Omental fat pad (tissue), 4 donors: ENCODE data around the gene INTS1. TPM values are rescaled to one million over a fixed set of nuclear protein-coding genes. Genes with fewer than 3 reads are reported as not detected.

Experiments
- ATAC-seq: fragments of 150-250 bp; one replicate; pipeline ENCODE4 v1.9.1; 2016; ENCODE audit warnings: mild to moderate bottlenecking, moderate library complexity; ENCODE audit not compliant: low FRiP score
- DNase-seq: peaks from one replicate; pipeline ENCODE4 v3.0.0-alpha.2; 2019; ENCODE audit warnings: low spot score
- total RNA-seq, 4 donors: library from RNA; depleted of rRNA; stranded (reverse); fragments of >200 nt; gene quantifications; one replicate each; pipeline ENCODE4 v1.1.0, GENCODE V29; 2016
- TF ChIP-seq, protein P1 (sequence below), 3 donors: fragments of 450-650 bp; IDR thresholded peaks; one replicate each; pipeline ENCODE4 v1.5.1; 2016 to 2017; ENCODE audit warnings: antibody characterized with exemption in 3 of 3, mild to moderate bottlenecking in 3 of 3, moderate library complexity in 2 of 3

INTS1 gene
- total RNA-seq, 4 donors from 2014 or later, result 22.4 to 39.4 (median 32.0) TPM

DNA sequence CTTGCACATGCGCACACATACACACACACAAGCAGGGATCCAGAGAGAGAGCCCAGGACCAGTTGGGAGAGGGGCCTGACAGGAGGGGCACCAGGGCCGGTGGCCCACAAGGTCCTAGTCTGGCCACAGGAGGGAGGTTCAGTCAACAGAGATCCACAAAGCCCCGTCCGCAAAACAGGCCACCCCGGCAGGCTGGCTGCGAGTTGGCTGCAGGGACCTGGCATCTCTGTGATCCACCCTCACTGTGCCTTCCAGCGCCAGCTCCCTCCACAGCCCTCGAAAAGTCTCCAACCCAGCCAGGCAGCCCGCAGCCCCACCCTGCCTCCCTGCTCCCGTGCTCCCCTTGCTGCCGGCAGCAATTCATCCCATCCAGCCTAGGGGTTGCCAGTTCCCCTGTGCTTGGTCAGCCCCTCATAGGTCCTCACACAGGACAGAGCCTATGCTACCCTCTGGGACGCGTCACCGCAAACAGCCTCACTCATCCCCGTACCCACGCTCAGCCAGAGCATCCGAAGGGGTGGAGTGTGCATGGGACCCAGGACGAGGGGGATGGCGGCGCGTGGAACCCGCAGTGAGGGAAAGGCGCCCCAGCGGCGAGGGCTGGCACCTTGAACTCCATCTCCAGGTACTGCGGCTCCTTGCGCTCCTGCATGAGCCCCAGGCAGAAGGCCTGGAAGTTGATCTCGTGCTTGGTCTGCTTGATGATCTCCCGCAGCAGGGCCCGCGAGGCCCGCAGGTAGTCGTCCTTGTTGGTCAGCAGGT is 7.5 kb downstream of the INTS1 start:
- ATAC-seq (no peak), DNase-seq (no peak)
- TF ChIP-seq, protein P1, sequence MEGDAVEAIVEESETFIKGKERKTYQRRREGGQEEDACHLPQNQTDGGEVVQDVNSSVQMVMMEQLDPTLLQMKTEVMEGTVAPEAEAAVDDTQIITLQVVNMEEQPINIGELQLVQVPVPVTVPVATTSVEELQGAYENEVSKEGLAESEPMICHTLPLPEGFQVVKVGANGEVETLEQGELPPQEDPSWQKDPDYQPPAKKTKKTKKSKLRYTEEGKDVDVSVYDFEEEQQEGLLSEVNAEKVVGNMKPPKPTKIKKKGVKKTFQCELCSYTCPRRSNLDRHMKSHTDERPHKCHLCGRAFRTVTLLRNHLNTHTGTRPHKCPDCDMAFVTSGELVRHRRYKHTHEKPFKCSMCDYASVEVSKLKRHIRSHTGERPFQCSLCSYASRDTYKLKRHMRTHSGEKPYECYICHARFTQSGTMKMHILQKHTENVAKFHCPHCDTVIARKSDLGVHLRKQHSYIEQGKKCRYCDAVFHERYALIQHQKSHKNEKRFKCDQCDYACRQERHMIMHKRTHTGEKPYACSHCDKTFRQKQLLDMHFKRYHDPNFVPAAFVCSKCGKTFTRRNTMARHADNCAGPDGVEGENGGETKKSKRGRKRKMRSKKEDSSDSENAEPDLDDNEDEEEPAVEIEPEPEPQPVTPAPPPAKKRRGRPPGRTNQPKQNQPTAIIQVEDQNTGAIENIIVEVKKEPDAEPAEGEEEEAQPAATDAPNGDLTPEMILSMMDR (IDR thresholded peaks at IDR 0.05), result no peak

DNA sequence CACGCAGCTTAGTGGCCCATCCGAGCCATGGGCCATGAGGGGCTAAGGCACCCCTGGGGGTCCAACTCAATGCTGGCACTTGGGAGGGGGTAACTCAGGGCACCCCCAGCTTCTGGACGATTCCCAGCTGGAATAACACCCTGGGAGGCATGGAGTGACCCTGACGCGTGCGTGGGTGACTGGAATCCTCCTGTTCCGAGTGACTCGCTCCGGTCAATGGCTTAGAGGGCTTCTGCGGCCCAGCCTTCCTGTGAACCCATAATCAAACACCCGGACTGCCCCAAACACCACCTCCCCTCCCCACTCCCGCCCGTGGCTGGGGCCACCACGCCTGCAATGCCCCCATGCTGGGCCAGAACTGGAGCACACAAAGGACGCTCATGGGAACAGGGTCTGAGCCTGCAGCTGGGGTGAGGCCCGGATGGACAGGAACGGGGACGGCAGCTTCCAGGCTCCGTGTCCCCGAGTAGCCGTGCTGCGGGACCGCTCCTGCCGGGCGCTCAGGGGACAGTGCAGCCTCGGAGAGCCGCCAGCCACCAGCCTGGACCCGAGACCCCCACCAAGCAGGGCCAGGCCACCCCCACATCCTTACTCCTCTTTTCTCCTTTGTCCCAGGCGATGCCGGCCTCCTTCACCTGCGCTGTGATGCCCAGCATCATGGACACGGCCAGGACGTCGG is 8.5 kb downstream of the INTS1 start:
- DNase-seq, result no peak
- ATAC-seq, result no peak
- TF ChIP-seq, protein P1 (IDR thresholded peaks at IDR 0.05), result no peak

DNA sequence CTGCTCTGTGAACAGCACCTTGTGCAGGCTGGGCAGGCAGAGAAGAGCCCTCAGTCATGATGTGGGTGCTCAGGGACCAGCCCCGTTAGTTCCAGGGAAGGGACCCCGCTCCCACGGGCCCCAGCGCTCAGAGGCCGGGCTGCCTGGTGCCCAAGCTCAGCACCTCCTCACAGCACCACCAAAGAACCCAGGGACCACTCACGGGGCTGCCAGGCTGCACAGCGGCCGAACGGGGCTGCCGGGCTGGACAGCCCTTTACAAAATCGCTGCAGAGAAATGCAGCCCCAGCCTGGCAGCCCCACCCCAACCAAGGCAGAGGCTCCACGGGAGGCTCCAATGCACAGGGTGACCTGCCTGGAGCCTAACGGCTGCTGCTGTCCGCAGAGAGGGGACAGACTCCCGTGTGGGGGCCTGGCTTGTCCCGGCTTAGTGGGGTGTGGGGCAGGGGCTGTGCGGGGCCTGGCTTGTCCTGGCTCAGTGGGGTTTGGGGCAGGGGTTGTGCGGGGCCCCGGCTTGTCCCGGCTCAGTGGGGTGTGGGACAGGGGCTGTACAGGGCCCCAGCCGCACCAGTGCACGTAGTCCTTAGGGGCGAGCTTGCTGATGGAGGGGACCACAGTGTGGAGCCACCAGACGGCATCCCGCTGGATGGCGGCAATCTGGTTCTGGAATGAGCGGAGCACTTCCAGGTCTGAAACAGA is 9.2 kb downstream of the INTS1 start:
- no peak for DNase-seq
- TF ChIP-seq, protein P1 (IDR thresholded peaks at IDR 0.05), result no peak
- no peak for ATAC-seq

DNA sequence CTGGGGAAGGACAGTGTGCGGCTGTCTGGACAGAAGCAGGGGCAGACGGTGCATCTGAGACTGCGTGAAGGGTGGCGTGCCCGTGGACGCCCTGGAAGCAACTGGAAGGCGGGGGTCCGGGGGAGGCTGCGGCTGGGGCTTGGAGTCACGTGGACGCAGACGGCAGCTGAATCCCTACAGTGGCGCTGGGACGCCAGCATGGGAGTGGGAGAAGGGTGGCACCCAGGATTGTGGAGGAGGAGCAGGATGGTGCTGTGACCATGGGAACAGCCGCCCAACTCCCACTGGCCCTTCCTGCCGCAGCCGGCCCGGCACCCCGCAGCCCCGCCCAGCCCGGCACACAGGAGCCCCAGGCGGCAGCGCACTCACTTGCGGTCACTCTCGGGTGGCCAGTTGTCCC is 9.7 kb downstream of the INTS1 start:
- TF ChIP-seq, protein P1 (IDR thresholded peaks at IDR 0.05), result no peak
- DNase-seq, result no peak
- ATAC-seq, result no peak

DNA sequence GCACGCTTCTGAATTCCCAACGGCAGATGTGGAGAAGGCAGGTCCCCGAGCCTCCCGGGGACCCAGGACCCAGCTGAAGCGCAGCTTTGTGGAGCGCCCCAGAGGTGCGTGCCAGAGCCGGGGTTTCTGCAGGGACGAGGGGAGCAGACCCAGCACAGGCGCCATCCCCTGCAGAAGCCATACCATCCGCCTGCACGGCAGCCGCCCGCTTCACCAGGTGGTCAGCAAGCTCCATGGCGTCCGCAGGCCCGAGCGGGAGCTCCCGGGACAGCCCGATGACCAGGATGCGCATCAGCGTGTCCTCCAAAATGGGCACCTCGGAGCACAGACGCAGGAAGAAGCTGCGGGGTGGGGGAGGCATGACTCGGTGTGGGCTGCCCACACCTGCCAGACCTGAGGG is 10.6 kb downstream of the INTS1 start:
- ATAC-seq (no peak), DNase-seq (no peak)
- TF ChIP-seq, protein P1 (IDR thresholded peaks at IDR 0.05), result no peak

DNA sequence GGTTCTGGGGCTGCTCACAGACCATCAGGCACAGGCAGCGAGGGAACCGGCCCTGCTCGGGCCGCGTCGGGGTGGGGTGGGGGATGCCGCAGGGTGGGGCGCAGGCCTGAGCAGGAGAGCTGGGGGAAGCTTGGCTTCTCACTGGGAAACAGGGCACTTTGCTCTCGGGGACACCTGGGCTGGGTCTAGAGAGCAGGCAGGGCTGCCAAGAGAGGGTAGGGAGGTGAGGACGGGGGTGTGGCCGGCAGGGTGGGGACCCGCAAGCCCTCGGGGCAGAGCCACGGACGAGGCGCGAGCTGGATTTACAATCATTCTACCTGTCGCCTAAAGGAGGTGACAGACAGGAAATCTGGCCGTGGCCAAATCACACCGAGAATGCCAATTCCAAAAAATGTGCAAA is 11.1 kb downstream of the INTS1 start:
- DNase-seq, result no peak
- TF ChIP-seq, protein P1 (IDR thresholded peaks at IDR 0.05), result no peak
- no peak for ATAC-seq
